ENCODE data around the gene EMC8.

Gene EMC8

GRCh38 chr16:85788819-85789218, 10.5 kb downstream of the EMC8 start:
- no peak for DNase-seq (ENCODE audit: extremely low read depth in 1 of 2, low read depth in 1 of 2)

- no peak for DNase-seq (ENCODE audit: extremely low read depth in 1 of 2, low read depth in 1 of 2)
These were observed 13.4 kb downstream of the EMC8 start for GRCh38 chr16:85785927-85786326.

GRCh38 chr16:85784813-85785212, 14.5 kb downstream of the EMC8 start:
- DNase-seq (ENCODE audit: extremely low read depth in 1 of 2, low read depth in 1 of 2): no peak

- DNase-seq (ENCODE audit: extremely low read depth in 1 of 2, low read depth in 1 of 2): no peak
These were observed 15.9 kb downstream of the EMC8 start for GRCh38 chr16:85783441-85783840.

- DNase-seq (ENCODE audit: extremely low read depth in 1 of 2, low read depth in 1 of 2): no peak
These were observed 16.9 kb downstream of the EMC8 start for GRCh38 chr16:85782451-85782850.

- no peak for DNase-seq (ENCODE audit: extremely low read depth in 1 of 2, low read depth in 1 of 2)
These were observed 17.5 kb downstream of the EMC8 start for GRCh38 chr16:85781695-85782370.

- no peak for DNase-seq (ENCODE audit: extremely low read depth in 1 of 2, low read depth in 1 of 2)
These were observed 18.2 kb downstream of the EMC8 start for GRCh38 chr16:85781156-85781555.

GRCh38 chr16:85780281-85780680, 19.1 kb downstream of the EMC8 start:
- no peak for DNase-seq (ENCODE audit: extremely low read depth in 1 of 2, low read depth in 1 of 2)

GRCh38 chr16:85778873-85779272, 20.5 kb downstream of the EMC8 start:
- no peak for DNase-seq (ENCODE audit: extremely low read depth in 1 of 2, low read depth in 1 of 2)

- DNase-seq (ENCODE audit: extremely low read depth in 1 of 2, low read depth in 1 of 2): no peak
These were observed 21.6 kb downstream of the EMC8 start for GRCh38 chr16:85777583-85778310.

GRCh38 chr16:85774811-85775210, 24.5 kb downstream of the EMC8 start:
- DNase-seq (ENCODE audit: extremely low read depth in 1 of 2, low read depth in 1 of 2): no peak

GRCh38 chr16:85774136-85774535, 25.2 kb downstream of the EMC8 start:
- no peak for DNase-seq (ENCODE audit: extremely low read depth in 1 of 2, low read depth in 1 of 2)

- DNase-seq (ENCODE audit: extremely low read depth in 1 of 2, low read depth in 1 of 2): no peak
These were observed 26.3 kb downstream of the EMC8 start for GRCh38 chr16:85773044-85773443.

GRCh38 chr16:85770741-85771140, 28.6 kb downstream of the EMC8 start:
- no peak for DNase-seq (ENCODE audit: extremely low read depth in 1 of 2, low read depth in 1 of 2)

- no peak for DNase-seq (ENCODE audit: extremely low read depth in 1 of 2, low read depth in 1 of 2)
These were observed 31.1 kb downstream of the EMC8 start for GRCh38 chr16:85768199-85768598.

GRCh38 chr16:85767531-85767930, 31.8 kb downstream of the EMC8 start:
- no peak for DNase-seq (ENCODE audit: extremely low read depth in 1 of 2, low read depth in 1 of 2)

GRCh38 chr16:85765767-85766166, 33.6 kb downstream of the EMC8 start:
- no peak for DNase-seq (ENCODE audit: extremely low read depth in 1 of 2, low read depth in 1 of 2)

GRCh38 chr16:85765211-85765610, 34.1 kb downstream of the EMC8 start:
- DNase-seq (ENCODE audit: extremely low read depth in 1 of 2, low read depth in 1 of 2): no peak

GRCh38 chr16:85763616-85764015, 35.7 kb downstream of the EMC8 start:
- no peak for DNase-seq (ENCODE audit: extremely low read depth in 1 of 2, low read depth in 1 of 2)

- DNase-seq (ENCODE audit: extremely low read depth in 1 of 2, low read depth in 1 of 2): no peak
These were observed 36.4 kb downstream of the EMC8 start for GRCh38 chr16:85762970-85763369.

GRCh38 chr16:85761861-85762260, 37.5 kb downstream of the EMC8 start:
- no peak for DNase-seq (ENCODE audit: extremely low read depth in 1 of 2, low read depth in 1 of 2)

- peak in 1 of 2 donors; percentile 9 for DNase-seq (ENCODE audit: extremely low read depth in 1 of 2, low read depth in 1 of 2)
These were observed 39.5 kb downstream of the EMC8 start for GRCh38 chr16:85759631-85760419.
